GM18517 (cell line): ENCODE measurements around the gene KMT5B.

Experiments
- ATAC-seq: cut with Tn5 transposase; IDR thresholded peaks from one replicate; pipeline ENCODE4 v1.9.1; 2021; ENCODE audit warnings: mild to moderate bottlenecking, moderate library complexity; ENCODE audit not compliant: unreplicated experiment

KMT5B gene

GRCh38 chr11:68121067-68121899, 91.8 kb downstream of the KMT5B start, which contains the start of gene CHKA:
TSS of gene CHKA (minus strand) at chr11:68121388. CDS start at chr11:68121177, 211 bp downstream.
- peak; percentile 62 for ATAC-seq

GRCh38 chr11:68120273-68121066, 92.6 kb downstream of the KMT5B start:
- ATAC-seq, result peak; percentile 13

GRCh38 chr11:68118706-68119448, 94.2 kb downstream of the KMT5B start:
- no peak for ATAC-seq

- ATAC-seq, result no peak
Measured at GRCh38 chr11:68117853-68118470, 95.1 kb downstream of the KMT5B start.

- ATAC-seq, result no peak
Measured at GRCh38 chr11:68116974-68117373, 96.1 kb downstream of the KMT5B start.

GRCh38 chr11:68116126-68116525, 97.0 kb downstream of the KMT5B start:
- ATAC-seq, result no peak

- no peak for ATAC-seq
Measured at GRCh38 chr11:68115285-68115684, 97.8 kb downstream of the KMT5B start.

GRCh38 chr11:68113986-68114385, 99.1 kb downstream of the KMT5B start:
- ATAC-seq, result no peak

GRCh38 chr11:68107689-68108088, 105.4 kb downstream of the KMT5B start:
- no peak for ATAC-seq

GRCh38 chr11:68106165-68106940, 106.7 kb downstream of the KMT5B start:
- ATAC-seq, result no peak
